Measurements from ENCODE around the gene DLG3.
"Not testable (repeated sequence)": the region's sequence is repeated elsewhere in the genome, so short reads cannot be mapped to it uniquely, and the experiment has no call there.

Gene DLG3

DNA sequence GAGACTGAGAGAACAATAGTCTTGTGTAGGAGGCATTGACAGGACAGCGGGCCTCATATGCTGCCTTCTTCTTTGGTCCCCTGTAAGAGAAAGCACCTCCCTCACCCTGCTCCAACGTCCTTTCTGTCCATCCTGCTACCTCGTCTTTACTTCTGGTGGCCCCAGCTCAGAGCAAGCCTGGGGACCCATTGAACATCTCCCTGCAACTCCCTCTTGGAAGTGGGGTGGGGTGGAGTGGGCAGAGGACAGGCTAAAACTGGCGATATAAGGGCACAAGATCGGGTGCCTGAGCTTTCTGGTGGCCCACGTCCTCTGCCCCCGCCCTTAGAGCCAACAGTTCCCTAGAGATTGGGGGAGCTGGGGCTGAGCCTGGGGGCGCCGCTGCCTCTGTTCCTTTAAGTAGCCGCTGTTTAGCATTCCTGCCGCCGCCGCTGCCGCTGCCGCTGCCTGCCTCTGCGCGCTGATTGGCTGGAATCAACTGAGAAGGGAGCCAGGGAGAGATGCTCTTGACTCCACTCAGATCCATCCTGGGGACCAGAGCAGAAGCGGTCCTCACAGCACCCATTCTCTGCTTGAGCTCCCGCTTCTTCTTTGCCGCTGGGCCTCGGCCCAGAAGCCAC, at the start of gene DLG3:
Gene DLG3, plus strand, starts transcription at position 510 of the 620 bp plus-strand sequence. CDS start 367 bp downstream, outside the sequence.
- DNase-seq (ENCODE audit: low spot score) = peak; percentile 74

DNA sequence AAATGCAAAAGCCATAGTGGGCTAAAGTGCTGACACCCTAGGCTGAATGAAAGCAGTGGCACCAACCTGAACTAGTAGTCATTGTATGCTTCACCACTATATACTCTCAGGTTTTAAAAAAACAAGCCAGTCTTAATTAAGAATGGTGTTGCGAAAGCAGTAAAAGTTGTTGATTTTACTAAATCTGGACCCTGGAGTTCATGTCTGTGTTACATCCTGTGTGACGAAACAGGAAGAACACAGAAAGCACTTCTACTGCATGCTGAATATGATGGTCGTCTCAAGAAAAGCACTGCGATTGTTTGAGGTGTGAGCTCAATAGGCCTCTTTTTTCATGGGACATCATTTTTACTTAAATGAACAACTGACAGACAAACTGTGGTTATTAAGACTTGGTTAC, 45.7 kb upstream of the DLG3 start:
- no peak for DNase-seq (ENCODE audit: low spot score)

DNA sequence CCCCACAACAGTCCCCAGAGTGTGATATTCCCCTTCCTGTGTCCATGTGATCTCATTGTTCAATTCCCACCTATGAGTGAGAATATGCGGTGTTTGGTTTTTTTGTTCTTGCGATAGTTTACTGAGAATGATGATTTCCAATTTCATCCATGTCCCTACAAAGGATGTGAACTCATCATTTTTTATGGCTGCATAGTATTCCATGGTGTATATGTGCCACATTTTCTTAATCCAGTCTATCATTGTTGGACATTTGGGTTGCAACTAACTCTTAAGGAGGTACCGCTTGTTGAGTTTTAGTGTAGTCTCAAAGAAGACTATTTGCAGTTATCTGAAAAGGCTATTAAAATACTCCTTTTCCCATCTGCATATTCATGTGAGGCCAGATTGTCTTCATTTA, 44.5 kb upstream of the DLG3 start:
- DNase-seq (ENCODE audit: low spot score) = not testable (repeated sequence)

DNA sequence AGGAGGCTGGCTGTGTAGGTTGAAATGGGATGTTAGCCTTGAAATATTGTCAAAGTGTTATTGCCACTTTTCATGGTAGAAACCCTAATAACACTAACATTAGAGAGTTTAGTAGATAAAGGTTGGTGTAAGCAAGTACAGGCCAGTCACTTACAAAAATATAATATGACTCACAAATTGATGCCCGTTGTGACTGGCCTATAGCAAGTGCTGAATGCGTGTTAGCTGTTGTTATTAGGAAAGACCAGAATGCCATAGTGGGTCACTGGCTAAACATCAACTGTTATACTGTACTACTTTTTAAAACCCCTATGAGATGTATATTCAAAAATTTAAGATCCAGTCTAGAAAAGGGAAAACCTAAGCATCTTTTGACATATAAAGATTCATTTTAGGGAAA, 41.9 kb upstream of the DLG3 start:
- DNase-seq (ENCODE audit: low spot score) = no peak

DNA sequence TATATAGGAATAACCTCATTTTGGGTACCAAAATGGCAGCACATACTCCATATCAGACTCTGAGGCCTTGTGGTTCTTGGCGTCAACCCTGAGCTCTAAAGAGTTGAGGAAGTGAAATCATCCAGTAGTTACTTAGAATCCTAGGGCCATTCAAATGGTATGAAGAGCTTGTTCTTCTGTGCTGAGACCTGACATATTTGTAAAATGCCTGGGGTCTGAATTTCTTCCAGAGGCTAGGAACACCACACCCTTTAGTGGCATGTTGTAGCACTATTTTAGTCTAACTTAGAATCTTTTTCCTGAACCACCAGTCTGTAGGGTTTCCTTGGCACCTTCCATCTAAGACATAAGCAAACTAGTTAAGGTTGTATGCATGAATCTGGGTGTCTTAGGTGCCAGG, 39.6 kb upstream of the DLG3 start:
- no peak for DNase-seq (ENCODE audit: low spot score)

DNA sequence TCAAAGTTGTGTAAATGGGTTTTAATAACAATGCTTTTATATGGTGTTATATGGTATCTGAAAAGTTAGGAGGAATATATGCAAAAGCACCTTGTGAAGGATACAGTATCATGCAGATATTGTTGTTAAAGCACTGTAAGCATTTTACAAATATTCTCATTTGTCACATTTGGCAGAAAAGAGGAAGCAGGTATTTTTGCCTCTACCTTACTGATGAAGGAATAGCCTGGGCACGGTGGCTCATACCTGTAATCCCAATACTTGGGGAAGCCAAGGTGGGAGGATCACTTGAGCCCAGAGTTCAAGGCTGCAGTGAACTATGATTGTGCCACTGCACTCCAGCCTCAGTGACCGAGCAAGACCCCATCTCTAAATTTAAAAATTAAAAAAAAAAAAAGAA, 33.7 kb upstream of the DLG3 start:
- no peak for DNase-seq (ENCODE audit: low spot score)

DNA sequence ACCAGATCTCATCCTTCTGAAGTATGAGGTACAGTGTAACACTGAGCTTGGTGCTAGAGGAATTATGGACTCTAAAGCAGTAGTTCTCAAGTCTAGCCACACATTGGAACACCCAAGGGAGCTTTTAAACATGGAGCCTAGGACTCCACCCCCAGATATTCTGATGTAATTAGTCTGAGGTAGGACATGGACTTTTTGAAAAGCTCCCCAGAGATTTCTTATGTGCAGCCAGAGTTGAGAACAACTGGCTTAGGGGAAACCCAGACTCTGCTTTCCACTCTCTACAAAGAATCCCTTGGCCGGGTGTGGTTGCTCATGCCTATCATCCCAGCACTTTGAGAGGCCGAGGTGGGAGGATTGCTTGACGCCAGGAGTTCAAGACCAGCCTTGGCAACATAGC, 33.2 kb upstream of the DLG3 start:
- no peak for DNase-seq (ENCODE audit: low spot score)

DNA sequence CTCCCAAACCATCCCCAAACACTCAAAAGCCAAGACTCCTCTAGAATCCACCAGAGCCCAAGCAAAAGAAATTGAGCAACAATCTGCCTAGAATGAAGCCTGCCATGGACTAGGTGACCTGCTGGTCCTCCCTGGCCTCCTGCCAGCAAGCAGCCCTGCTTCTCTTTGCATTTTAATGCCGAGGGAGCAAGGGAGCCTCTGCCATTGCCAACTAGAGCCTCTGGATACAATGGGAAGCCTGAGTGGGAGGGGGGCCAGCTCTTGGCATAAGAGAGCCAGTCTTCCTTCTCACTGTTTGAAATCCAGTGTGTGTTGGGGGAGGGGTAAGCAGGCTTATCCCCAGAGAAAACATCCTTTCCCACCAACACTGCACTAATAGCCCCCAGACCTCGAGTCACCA, 23.0 kb upstream of the DLG3 start:
- DNase-seq (ENCODE audit: low spot score) = no peak

DNA sequence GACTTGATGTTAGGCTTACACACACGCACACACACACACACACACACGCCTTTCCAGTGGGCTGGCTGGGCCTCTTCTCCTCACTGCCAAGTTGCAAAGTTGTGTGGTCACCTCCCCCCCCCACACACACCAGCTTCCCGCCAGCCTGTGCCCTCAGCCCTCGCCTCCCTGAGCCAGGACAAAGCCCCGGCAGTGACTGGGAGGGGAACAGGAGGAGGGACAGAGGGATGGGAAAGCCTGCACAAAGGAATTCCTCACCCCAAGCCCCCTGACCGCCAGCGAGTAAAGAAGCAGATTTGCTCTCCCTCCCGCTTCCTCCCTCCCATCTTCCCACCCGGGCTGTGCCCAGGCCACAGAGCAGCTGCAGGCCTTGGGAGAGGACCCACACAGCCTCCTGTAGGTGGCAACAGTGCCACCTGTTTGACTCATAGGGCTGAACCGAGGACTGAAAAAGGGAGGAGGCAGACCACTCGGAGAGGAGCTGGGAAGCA, 21.7 kb upstream of the DLG3 start, which contains the start of gene GDPD2:
Gene GDPD2, plus strand, starts transcription at position 464 of the 491 bp plus-strand sequence. CDS start 1,671 bp downstream, outside the sequence.
- peak; percentile 78 for DNase-seq (ENCODE audit: low spot score)

DNA sequence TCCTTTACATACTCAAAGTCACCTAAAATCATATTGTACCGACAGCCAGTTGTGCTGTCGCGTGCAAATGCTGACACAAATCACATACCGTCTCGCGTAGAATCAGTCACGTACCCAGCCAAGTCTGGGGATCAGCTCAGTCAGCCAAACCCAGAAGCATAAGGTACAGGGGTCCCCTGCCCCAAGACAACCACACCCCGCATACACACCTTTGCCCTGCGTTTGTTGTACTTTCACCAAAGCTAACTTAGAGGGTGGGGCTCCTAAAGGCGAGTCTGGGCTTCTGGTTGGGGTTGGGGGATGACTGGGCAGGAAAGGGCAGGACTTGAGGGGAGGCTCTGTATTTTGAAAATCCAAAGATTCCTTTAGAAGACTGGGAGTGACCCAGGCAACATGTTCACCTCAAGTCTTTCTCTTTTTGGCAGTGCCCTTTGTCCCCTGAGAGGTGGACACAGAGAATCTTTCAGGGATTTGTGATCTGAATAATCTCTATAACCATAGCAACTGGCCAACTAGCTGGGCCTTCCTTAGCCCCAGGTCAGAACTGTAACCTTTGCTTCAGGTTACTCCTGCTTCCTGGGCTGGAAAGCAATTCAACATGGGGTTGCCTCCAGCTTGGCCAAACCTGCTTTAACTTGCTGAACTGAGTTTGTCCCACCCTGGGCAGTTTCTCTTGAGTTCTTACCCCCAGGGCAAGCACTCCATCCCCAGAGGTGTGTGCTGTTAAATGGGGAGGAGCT, 20.5 kb upstream of the DLG3 start:
- DNase-seq (ENCODE audit: low spot score) = no peak

DNA sequence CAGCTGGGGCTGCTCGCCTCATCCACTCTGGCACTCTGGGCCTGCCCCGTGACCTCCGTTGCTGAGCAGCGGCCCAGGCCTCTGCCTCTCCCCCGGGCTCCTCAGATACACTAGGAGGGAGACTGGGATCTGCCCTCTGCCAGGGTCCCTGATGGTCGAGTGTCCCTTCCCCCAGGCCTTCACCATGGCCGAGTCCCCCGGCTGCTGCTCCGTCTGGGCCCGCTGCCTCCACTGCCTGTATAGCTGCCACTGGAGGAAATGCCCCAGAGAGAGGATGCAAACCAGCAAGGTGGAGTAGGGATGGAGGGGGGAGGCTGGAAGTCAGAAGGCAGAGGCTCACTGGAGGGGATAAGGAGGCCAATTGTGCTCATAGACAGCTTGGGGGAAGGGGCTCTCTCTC, 19.8 kb upstream of the DLG3 start:
- no peak for DNase-seq (ENCODE audit: low spot score)

DNA sequence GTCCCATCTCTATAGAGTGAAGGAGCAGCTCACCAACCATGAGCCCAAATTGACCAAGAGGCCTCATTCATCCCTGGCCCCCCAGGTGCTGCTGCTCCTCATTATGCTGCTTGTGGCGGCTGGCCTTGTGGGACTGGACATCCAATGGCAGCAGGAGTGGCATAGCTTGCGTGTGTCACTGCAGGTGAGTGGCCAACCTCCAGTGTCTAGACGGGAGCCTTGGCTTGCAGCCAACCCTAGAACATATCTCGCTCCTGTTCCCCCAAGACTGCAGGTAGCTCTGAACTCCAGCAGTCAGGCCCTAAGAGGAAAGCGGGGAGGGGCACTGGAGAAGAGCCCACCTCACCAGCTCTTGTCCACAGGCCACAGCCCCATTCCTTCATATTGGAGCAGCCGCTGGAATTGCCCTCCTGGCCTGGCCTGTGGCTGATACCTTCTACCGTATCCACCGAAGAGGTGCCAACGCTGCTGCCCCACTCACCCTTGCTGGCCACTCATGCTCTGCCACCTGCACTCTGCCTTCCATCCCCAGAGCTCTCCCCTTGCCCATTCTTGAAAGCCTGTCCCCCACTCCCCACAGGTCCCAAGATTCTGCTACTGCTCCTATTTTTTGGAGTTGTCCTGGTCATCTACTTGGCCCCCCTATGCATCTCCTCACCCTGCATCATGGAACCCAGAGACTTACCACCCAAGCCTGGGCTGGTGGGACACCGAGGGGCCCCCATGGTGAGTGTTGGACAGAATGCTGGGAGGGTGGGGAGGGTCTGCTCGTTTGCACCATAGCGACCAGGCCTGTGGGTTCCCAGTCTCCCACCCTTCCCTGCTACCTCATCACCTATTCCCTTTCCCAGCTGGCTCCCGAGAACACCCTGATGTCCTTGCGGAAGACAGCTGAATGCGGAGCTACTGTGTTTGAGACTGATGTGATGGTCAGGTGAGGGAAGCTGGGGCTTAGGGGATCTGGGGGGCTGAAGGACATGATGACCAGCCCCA, 18.1 kb upstream of the DLG3 start:
- DNase-seq (ENCODE audit: low spot score) = no peak

DNA sequence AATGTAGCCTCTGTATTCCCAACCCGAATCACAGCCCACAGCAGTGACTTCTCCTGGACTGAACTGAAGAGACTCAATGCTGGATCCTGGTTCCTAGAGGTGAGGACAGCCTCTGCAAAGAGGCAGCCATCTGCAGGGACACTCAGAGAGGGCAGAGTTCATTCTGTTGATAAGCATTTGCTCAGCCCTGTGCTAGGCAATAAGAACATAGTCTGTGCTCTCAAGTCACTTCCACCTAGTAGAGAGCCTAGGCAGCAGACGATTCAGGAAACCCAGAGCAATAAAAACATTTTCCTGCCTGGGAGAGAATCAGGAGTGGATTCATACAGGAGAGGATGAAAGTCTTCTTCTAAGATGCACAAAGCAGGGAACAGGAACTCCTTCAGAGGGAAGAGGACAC, 17.3 kb upstream of the DLG3 start:
- no peak for DNase-seq (ENCODE audit: low spot score)

DNA sequence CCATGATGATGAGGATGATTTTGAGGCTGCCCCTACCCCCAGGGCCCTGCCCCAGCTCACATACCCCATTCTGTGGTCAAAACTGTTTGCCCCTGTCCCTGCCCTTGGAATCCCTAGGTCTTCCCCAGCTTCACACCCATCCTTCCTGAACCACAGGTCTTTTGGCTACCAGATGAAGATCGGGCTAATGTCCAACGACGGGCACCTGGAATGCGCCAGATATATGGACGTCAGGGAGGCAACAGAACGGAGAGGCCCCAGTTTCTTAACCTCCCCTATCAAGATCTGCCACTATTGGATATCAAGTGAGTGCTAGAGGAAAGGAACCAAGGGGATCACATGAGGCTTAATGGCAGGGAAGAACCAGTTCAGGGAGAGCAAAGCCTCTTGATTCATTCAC, 14.9 kb upstream of the DLG3 start:
- no peak for DNase-seq (ENCODE audit: low spot score)

DNA sequence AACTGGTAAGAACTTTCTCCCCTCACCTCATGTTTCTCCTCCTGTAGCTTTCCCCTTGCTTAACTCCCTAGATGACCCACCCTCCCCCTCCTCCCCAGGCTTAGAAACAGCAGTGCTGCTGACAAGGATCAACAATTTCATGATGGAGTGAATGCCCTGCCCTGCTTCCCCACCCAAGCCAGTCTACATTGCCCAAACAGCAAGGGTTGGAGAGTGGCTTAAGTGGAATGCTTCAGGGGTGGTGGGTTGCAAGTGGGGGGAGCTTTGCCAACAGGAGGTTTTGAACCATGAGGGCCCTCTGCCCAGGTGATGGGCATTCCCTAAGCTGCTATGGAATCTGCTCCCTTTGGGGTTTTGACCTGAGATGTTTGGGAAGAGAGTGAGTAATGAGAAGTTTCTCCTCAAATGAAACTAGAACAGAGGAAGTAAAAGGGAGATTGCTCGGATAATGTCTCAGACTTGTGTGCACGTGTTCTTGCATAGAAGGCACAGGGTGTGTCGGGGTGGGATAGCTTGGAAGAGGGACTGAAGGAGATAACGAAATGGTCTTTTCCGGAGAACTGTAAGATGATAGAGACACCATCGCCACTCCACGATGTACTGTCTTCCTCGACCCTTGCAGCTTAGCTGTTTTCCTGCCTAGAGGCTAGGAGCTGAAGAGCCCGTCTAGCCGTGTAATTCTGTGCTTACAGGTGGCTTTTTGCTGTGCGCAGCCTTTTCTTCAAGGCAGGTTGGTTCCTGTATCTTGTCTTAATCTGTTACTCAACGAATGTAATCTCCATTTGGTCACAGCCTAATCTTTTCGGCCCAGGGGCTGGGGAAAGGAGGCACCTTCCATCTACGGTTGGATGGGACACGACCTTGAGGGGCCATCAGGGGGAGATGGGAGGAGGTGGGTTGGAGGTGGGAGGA, 11.4 kb upstream of the DLG3 start:
- no peak for DNase-seq (ENCODE audit: low spot score)

DNA sequence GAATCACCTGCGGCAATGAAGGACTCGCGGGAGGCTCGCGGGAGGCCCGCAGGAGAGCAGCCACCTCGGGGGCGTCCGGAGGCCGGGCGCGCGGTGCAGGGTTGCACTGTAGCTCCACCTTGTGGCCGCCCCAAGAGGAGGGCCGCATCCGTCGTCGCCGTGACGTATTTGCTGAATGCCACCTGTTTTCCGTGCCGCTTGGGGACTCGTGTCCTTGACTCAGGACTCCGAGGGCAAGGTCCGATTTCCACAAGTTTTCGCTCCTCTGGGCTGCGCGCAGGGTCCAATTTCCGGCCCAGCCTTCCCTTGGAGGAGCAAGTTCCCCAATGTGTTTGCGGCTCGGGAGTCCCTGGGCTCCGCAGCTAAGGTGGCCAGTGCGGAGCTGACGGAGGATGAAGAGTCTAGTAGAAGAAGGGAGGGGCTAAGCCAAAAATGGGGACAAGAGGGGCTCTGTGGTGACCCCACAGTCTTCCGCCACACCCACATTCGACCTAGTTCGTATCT, 10.7 kb upstream of the DLG3 start:
- DNase-seq (ENCODE audit: low spot score) = peak; percentile 85

DNA sequence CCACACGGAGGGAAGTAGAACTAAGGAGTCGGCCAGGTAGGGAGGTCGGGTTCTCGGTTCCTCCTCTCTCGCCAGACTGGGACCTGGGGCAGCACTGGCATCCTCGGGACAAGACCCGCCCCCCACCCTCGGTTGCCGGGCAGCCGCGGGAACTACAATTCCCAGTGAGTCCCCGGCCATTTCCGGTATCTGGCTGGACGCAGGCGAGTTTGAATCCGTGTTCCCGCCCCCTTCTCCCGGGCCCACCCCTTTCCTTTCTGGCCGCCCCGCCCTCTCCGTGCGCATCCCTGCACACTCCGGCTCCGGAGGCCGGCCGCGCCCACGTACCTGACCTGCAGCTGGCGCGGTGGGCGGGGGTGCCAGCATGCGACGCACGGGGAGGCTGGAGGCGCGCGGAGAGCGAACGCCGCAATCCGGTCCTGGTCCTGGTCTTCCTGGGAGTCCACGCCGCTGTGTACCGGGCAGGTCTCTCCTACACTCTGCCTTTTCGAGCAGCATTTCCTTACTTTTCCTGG, 10.2 kb upstream of the DLG3 start:
- peak; percentile 86 for DNase-seq (ENCODE audit: low spot score)

DNA sequence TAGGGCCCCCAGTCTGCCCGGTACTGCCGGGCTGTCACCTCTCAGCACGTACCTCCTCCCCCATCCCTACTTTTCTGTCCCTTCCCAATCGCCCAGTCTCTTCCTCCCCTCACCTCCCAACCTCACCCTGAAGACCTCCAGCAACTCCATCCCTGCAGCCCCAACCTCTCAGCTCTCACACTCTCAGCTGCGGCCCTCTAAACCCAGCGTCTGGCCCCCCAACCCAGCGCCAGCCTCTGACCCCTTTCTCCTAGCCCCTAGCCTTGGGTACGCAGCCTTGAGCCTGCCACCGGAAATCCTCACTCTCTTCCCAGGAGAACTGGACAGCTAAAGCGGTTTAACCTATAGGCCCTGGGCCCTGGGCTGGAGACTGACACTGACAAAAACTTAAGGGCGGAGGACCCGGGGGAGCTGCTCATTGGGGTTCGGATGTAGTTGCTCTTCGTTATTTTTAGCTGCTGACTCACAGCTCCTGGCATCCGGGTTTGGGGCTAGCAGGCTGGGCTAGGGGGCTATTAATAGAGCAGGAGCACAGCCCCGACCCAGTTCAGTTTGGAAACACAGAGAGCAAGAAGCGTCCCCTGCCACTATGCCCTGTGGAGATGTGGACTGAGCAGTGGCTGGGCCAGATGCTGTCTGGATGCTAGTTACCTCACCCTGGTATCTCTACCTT, 9.6 kb upstream of the DLG3 start:
- no peak for DNase-seq (ENCODE audit: low spot score)

DNA sequence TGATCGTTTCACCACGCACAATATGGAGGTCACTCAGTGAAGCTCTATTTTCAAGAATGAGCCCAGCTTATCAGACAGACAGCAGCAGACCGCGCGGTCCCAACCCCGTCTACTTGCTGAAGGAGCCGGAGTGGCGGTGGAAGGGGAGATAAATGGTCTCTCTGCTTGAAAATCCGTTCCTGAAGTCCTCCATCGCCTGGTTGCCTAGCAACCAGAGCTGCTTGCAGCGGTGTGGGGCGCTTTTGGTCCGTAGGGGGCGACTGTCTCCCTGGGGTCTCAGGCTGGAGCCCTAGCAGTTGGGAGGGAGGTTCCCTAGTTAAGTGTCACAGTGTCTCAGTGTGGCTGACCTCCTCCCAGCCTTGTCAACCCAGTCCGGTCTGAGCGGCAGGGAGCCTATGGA, 8.3 kb upstream of the DLG3 start:
- peak; percentile 73 for DNase-seq (ENCODE audit: low spot score)

DNA sequence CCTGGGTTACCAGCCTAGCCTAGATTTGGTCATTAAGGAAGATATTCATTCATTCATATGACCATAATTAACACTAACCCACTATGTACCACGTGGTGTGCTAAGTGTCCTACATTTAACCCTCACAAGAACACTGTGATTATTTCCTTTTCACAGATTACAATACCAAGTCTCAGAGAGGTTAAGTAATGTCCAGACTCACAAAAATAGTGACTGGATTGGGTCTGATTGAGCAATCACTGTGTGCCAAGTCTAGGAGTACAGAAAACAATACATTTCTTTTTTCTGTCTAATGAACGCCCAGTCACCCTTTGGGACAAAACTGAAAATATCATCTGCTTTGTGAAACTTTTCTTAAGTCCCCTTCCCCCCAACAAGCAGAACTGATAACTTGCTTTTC, 7.6 kb upstream of the DLG3 start:
- no peak for DNase-seq (ENCODE audit: low spot score)
